Stimulated activated memory B cell treated with anti-CD40 and anti-IgM and Interleukin-4, amounts not matched to agents 10 μg/mL and 1 μg/mL and 100 μg/mL, for 72 hours (primary cell): ENCODE measurements around the gene NPFFR1.

Experiments used
- ATAC-seq: fragments of 150-1000 bp; cut with Tn5 transposase; 2 replicates; pipeline ENCODE4 v1.10.0; 2021
- H3K27ac Mint-ChIP-seq: one replicate; pipeline ENCODE4 v1.8.0; 2022; ENCODE audit warnings: mild to moderate bottlenecking, mixed read lengths
- H3K27me3 Mint-ChIP-seq: one replicate; pipeline ENCODE4 v1.8.0; 2022; ENCODE audit warnings: mixed read lengths
- H3K36me3 Mint-ChIP-seq: one replicate; pipeline ENCODE4 v1.8.0; 2022; ENCODE audit warnings: mixed read lengths
- H3K4me1 Mint-ChIP-seq: one replicate; pipeline ENCODE4 v1.8.0; 2022; ENCODE audit warnings: mixed read lengths
- H3K4me3 Mint-ChIP-seq: one replicate; pipeline ENCODE4 v1.8.0; 2022; ENCODE audit warnings: mild to moderate bottlenecking, moderate library complexity, mixed read lengths
- H3K9me3 Mint-ChIP-seq: one replicate; pipeline ENCODE4 v1.8.0; 2022; ENCODE audit warnings: mixed read lengths

Gene NPFFR1

GRCh38 chr10:70321233-70321632 is 37.4 kb upstream of the NPFFR1 start:
- no peaks in the 10 kb centered on the region for H3K9me3 Mint-ChIP-seq
- H3K36me3 Mint-ChIP-seq = no peaks in the 10 kb centered on the region
- H3K4me1 Mint-ChIP-seq = peaks cover 49% of the 10 kb centered on the region
- no peak for ATAC-seq
- no peak overlapping the region for H3K27ac Mint-ChIP-seq
- no peak overlapping the region for H3K4me3 Mint-ChIP-seq
- H3K27me3 Mint-ChIP-seq = peaks cover 12% of the 10 kb centered on the region

- Mint-ChIP-seq H3K27ac (no peak overlapping the region), H3K36me3 (no peaks in the 10 kb centered on the region), H3K9me3 (no peaks in the 10 kb centered on the region), H3K4me1 (peaks cover 46% of the 10 kb centered on the region), H3K4me3 (no peak overlapping the region), H3K27me3 (peaks cover 7% of the 10 kb centered on the region)
- ATAC-seq = no peak
Observed at GRCh38 chr10:70320751-70321150, 36.9 kb upstream of the NPFFR1 start.

DNA sequence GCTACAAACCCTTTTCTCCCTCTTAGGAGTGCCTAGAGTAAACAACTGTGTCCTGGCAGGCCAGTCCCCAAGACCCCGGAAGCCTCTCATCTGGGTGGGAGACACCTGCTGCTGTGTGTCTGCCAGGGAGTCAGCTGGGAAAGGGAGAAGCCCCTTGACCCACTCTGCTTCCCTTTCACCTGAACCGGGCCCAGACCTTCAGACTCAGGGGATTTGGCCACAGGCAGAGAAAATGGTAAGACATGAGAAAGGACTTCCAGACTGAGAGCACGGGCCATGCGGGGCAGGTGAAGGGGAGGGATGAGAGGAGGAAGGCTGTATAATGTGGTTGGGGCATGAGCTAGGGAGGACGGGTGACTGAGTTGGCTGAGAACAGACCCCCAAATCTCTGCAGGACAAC is 36.0 kb upstream of the NPFFR1 start:
- ATAC-seq = no peak
- Mint-ChIP-seq H3K27me3 (no peaks in the 10 kb centered on the region), H3K4me1 (peaks cover 41% of the 10 kb centered on the region), H3K4me3 (no peak overlapping the region), H3K36me3 (no peaks in the 10 kb centered on the region), H3K27ac (peak overlapping the region; percentile 2), H3K9me3 (no peaks in the 10 kb centered on the region)

DNA sequence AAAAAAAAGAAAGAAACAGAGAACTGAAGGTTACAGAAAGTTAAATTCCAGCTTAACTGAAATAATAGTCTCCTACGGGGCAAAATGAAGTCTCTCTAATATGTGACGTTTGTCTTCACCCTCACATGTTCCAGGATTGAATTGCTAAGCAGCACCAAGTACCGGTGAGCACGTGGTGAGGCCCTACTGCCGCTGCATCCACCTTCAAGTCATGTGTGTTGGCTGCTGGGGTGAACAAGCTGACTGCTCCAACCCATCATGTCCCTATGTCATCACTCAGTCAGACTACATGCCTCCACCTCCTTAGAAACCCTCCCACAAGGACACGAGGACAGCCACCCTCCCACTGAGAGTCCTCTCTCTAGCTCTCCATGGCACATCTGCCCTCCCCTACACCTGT is 35.4 kb upstream of the NPFFR1 start:
- no peak for ATAC-seq

DNA sequence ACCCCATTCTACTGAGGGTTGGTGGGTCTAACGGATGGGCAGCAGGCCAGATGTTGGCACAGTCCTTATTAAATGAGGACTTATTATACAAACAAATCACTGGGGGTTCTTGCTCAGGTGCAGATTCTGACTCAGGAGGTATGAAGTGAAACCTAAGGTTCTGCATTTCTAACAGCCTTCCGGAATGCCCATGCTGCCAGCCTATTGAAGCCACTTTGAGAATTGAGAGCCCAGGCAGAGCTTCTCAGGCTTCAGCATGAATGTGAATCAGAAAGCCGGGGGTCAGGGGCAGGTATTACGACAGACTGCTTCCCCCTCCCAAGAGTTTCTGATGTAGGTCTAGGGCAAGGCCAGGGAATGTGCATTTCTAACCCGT is 34.1 kb upstream of the NPFFR1 start:
- no peaks in the 10 kb centered on the region for H3K36me3 Mint-ChIP-seq
- H3K9me3 Mint-ChIP-seq = no peaks in the 10 kb centered on the region
- H3K27ac Mint-ChIP-seq = no peak overlapping the region
- no peaks in the 10 kb centered on the region for H3K27me3 Mint-ChIP-seq
- peaks cover 22% of the 10 kb centered on the region for H3K4me1 Mint-ChIP-seq
- ATAC-seq = peak; percentile 62
- no peak overlapping the region for H3K4me3 Mint-ChIP-seq

More for the DNA sequence above, 35.4 kb upstream of the NPFFR1 start:
- no peak overlapping the region for H3K4me3 Mint-ChIP-seq
- H3K27ac Mint-ChIP-seq = peak overlapping the region; percentile 2
- H3K4me1 Mint-ChIP-seq = peaks cover 35% of the 10 kb centered on the region
- H3K27me3 Mint-ChIP-seq = no peaks in the 10 kb centered on the region
- H3K36me3 Mint-ChIP-seq = no peaks in the 10 kb centered on the region
- H3K9me3 Mint-ChIP-seq = no peaks in the 10 kb centered on the region

DNA sequence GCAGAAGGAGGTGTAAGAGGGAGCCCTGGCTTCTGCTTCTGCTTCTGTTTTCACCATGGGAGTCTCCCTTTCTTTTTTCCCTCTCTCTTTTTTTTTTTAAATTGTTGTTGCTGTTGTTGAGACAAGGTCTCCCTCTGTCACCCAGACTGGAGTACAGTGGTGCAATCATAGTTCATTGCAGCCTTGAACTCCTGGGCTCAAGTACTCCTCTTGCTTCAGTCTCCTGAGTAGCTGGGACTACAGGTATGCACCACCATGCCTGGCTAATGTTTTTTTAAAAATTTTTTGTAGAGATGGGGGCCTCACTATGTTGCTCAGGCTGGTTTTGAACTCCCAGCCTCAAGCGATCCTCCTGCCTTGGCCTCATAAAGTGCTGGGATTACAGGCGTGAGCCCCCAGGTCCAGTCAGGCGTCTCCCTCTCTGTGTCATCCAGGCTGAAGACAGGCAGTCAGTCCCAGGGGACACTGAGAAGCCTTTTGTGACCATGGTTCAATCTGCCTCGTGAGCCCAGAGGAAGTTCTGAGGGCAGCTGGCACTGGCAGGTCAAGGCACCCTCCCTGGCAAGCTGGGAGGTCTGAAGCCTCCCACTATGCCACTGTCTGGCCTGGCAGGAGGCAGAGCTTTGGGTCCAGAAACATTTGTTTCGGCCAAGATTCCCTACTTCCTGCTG is 33.6 kb upstream of the NPFFR1 start:
- Mint-ChIP-seq H3K27me3 (no peaks in the 10 kb centered on the region), H3K4me1 (peaks cover 18% of the 10 kb centered on the region), H3K4me3 (no peak overlapping the region), H3K27ac (no peak overlapping the region), H3K36me3 (no peaks in the 10 kb centered on the region), H3K9me3 (no peaks in the 10 kb centered on the region)
- ATAC-seq = peak; percentile 62

DNA sequence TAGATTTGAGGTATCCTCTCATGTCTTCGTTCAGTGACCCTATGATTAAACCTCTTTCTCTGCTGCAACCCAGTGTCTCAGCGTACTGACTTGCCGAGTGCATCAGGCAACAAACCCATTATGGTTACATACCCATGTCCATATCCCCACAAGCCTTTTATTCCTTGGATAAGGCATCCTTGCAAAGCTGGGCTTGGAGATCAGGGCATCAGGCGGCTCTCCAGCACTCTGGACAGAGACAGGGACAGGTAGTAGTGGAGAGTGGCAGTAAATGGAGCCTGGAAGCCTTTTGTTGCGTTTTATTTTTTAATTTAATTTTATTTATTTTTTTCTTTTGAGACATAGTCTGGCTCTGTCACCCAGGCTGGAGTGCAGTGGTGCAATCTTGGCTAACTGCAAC is 32.0 kb upstream of the NPFFR1 start:
- Mint-ChIP-seq H3K27me3 (no peaks in the 10 kb centered on the region), H3K4me1 (peaks cover 18% of the 10 kb centered on the region), H3K4me3 (no peak overlapping the region), H3K9me3 (no peaks in the 10 kb centered on the region), H3K27ac (no peak overlapping the region), H3K36me3 (no peaks in the 10 kb centered on the region)
- no peak for ATAC-seq

DNA sequence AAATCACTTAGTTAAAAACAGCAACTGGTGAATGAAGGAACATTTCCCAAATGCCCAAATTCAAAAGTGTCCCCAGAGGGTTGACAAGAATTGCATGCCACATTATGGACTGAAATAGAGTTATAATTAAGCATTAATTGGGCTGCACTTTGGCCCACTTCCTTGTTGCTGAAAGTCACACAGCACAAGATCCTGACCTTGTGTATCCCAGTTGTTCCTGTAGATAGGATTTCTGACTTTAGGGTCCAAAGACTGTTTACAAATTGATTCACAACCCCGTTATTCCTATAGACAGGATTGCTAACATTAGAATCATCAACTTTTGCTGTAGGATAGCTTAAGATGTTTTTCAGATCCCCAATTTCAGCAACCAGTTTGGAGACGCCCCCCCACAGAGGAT is 31.5 kb upstream of the NPFFR1 start:
- Mint-ChIP-seq H3K4me3 (no peak overlapping the region), H3K27ac (no peak overlapping the region), H3K27me3 (no peaks in the 10 kb centered on the region), H3K36me3 (no peaks in the 10 kb centered on the region), H3K9me3 (no peaks in the 10 kb centered on the region), H3K4me1 (peaks cover 18% of the 10 kb centered on the region)
- ATAC-seq = no peak

DNA sequence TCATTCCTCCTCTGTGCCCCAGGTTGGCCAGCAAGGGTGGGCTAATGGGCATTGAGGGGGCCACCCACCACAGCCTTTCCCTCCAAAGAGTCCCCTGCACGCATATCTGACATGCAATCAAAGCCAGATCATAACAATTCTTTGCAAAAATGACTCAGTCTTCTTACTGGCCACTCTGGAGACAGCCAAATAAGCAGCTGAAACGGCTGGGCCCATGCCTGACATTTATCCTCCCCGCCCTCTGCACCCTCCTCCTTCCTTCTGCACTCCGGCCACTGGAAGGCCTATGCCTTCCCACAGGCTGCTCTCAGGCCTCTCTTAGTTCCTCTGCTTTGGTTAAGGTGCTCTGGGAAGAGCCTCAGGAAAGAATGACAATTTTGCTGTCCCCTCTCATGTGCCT is 29.2 kb upstream of the NPFFR1 start:
- H3K36me3 Mint-ChIP-seq = no peaks in the 10 kb centered on the region
- H3K27ac Mint-ChIP-seq = no peak overlapping the region
- H3K4me3 Mint-ChIP-seq = no peak overlapping the region
- ATAC-seq = no peak
- H3K4me1 Mint-ChIP-seq = peaks cover 16% of the 10 kb centered on the region
- no peaks in the 10 kb centered on the region for H3K27me3 Mint-ChIP-seq
- H3K9me3 Mint-ChIP-seq = no peaks in the 10 kb centered on the region

DNA sequence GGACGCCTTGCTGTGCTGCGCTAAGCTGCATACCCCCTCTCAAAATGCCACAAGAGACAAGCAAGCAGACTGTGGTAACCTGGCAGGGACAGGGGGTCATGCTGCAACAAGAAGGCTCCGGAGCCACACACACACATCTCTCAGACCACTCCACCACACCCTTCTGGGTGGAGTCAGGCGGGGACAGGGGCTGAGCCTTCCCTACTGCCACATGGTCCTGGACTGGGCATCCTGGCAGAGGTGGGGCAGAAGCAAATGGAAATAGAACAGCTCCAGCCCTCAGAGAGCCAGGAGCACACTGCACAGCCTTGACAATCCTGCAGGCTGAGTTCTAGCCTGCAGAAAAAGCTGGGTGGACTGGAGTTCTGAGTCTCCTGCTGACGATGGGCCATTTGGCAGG is 28.4 kb upstream of the NPFFR1 start:
- H3K36me3 Mint-ChIP-seq = no peaks in the 10 kb centered on the region
- H3K4me3 Mint-ChIP-seq = no peak overlapping the region
- no peak overlapping the region for H3K27ac Mint-ChIP-seq
- no peaks in the 10 kb centered on the region for H3K27me3 Mint-ChIP-seq
- ATAC-seq = no peak
- no peaks in the 10 kb centered on the region for H3K9me3 Mint-ChIP-seq
- peaks cover 9% of the 10 kb centered on the region for H3K4me1 Mint-ChIP-seq

DNA sequence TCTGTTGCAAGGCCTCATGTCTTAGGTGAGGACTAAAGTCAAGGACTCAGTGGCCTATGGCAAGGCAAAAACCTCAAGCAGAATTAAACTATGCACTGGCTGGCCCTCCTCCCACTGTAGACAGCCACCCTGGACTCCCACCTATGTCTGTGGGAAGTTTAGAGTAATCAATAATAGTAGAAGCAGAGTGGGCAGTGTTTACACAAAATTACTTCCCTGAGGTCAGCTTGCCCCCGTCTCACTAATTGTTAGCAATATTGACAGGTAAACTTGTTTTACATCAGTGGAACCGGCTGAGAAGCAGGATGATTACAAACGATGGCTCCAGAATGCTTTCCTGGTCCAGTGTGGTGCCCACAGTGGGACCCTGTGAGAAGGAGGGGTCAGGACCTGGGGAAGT is 27.9 kb upstream of the NPFFR1 start:
- Mint-ChIP-seq H3K4me1 (peaks cover 8% of the 10 kb centered on the region), H3K36me3 (no peaks in the 10 kb centered on the region), H3K27me3 (no peaks in the 10 kb centered on the region), H3K4me3 (no peak overlapping the region), H3K27ac (no peak overlapping the region), H3K9me3 (no peaks in the 10 kb centered on the region)
- ATAC-seq = no peak

DNA sequence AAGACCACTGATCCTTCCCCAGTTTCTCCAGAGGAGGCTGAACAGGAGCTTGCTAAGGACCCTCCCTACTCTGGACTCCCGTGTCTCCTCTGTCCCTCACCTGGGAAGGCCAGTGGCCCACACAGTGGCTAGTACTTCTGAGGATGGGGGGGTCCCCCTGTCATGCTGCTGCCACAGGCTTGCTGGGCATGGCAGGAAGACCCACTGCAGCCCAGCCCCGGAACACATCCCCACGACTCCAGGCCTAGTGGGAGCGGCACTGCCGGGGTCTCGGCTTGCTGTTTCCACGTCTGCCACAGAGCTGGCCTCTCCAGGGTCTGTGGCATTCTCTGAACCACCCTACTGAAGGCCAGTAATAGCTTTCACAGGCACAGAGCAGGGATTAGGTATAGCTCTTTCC is 25.9 kb upstream of the NPFFR1 start:
- H3K27me3 Mint-ChIP-seq = no peaks in the 10 kb centered on the region
- H3K9me3 Mint-ChIP-seq = peaks cover 3% of the 10 kb centered on the region
- H3K4me3 Mint-ChIP-seq = no peak overlapping the region
- peaks cover 18% of the 10 kb centered on the region for H3K4me1 Mint-ChIP-seq
- ATAC-seq = no peak
- no peak overlapping the region for H3K27ac Mint-ChIP-seq
- no peaks in the 10 kb centered on the region for H3K36me3 Mint-ChIP-seq

- Mint-ChIP-seq H3K4me1 (peaks cover 18% of the 10 kb centered on the region), H3K36me3 (no peaks in the 10 kb centered on the region), H3K27me3 (no peaks in the 10 kb centered on the region), H3K9me3 (peaks cover 3% of the 10 kb centered on the region), H3K4me3 (no peak overlapping the region), H3K27ac (no peak overlapping the region)
- ATAC-seq = no peak
Observed at GRCh38 chr10:70308121-70309060, 24.6 kb upstream of the NPFFR1 start.

DNA sequence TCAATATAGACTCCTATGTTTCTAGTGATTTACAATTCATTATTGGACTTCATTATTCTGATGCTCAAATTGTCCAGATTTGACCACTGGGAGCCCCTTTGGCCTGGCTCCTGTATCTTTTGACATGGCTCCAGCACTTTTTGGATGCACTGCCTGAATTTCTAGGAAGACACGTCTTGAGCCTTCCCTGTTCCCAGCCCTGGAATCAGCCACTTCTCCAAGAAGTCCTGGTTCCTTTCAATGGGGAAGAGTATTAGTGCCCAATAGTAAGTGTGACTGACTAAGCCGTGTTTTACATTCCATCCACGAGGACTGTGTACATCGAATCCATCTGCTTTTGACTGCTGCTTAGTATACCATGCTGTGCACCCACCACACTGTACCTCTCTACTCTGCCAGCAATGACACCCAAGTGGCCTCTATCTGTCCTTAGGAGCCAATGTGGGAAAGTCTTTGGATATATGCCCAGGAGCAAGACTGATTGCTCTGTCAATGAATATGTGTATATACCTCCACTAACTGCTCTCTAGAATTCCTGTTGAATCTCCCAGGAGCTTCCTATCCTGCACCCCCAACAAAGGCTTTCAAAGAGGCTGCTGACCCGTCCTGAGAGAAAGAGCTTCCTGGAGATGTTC is 23.2 kb upstream of the NPFFR1 start:
- Mint-ChIP-seq H3K27ac (no peak overlapping the region), H3K36me3 (no peaks in the 10 kb centered on the region), H3K4me3 (no peak overlapping the region), H3K9me3 (peaks cover 3% of the 10 kb centered on the region), H3K4me1 (peaks cover 18% of the 10 kb centered on the region), H3K27me3 (no peaks in the 10 kb centered on the region)
- ATAC-seq = no peak

GRCh38 chr10:70306181-70306705 is 22.4 kb upstream of the NPFFR1 start:
- H3K9me3 Mint-ChIP-seq = peaks cover 3% of the 10 kb centered on the region
- no peak overlapping the region for H3K4me3 Mint-ChIP-seq
- no peak for ATAC-seq
- no peaks in the 10 kb centered on the region for H3K27me3 Mint-ChIP-seq
- H3K27ac Mint-ChIP-seq = no peak overlapping the region
- peaks cover 18% of the 10 kb centered on the region for H3K4me1 Mint-ChIP-seq
- no peaks in the 10 kb centered on the region for H3K36me3 Mint-ChIP-seq
